ENCODE measurements around the gene CD38.

GRCh38 chr4:15809466-15809865 is 31.3 kb downstream of the CD38 start:
- TF ChIP-seq SPI1 (IDR thresholded peaks at IDR 0.05; ENCODE audit: low read depth, low read length) (no peak), POLR2AphosphoS5 (IDR thresholded peaks at IDR 0.05; ENCODE audit: low read depth, low read length) (no peak), TAF1 (IDR thresholded peaks at IDR 0.05; ENCODE audit: low read depth, low read length) (no peak), POLR2A (IDR thresholded peaks at IDR 0.05; ENCODE audit: low read depth, low read length) (no peak), PAX5 (IDR thresholded peaks at IDR 0.05; ENCODE audit: insufficient read depth, low read length, severe bottlenecking) (no peak)

All from GM12891 (cell line).